HepG2 (cell line): ENCODE results near the gene LSM10. TPM values are rescaled to one million over a fixed set of nuclear protein-coding genes. Genes with fewer than 3 reads are reported as not detected.

Experiments used
- ATAC-seq: fragments of 200-7000 bp; cut with Tn5 transposase; 3 replicates; pipeline ENCODE4 v1.9.1; 2020; ENCODE audit warnings: mild to moderate bottlenecking, moderate library complexity
- BruUV-seq: library from RNA; stranded (reverse); fragments of 400-500 nt; replicated peaks from 2 replicates; lab custom pipeline; 2021; lab: Mats Ljungman, UMichigan
- CTCF ChIA-PET: fragments of 300-600 bp; formaldehyde crosslinking; extraction: SDS; loops from one replicate; lab custom pipeline; 2021; ENCODE audit warnings: low total read pairs, inconsistent platforms, low intra/inter-chr PET ratio; lab: Yijun Ruan, JAX
- POLR2A ChIA-PET: fragments of 350-600 bp; sonication (Branson Sonifier 250); formaldehyde crosslinking; loops from one replicate; lab custom pipeline; 2020; ENCODE audit warnings: antibody characterized with exemption, inconsistent platforms; lab: Yijun Ruan, JAX
- DNase-seq: peaks from one replicate; pipeline ENCODE4 v3.0.0-alpha.2; 2015; ENCODE audit warnings: low spot score
- FAIRE-seq: peaks from 3 replicates; lab custom pipeline; 2011; peaks lifted over from hg19 to GRCh38; lab: Jason Lieb, UNC
- H2AFZ ChIP-seq: one replicate; pipeline ENCODE4 v1.6.1; 2011; ENCODE audit warnings: low read length, inconsistent platforms
- H3K27ac ChIP-seq: fragments of 300-600 bp; 3 replicates; pipeline ENCODE4 v1.8.0; 2011; ENCODE audit warnings: mixed run types, mild to moderate bottlenecking, mixed read lengths, low read length, inconsistent platforms; ENCODE audit not compliant: insufficient read depth; ENCODE audit errors: extremely low read length
- H3K27me3 ChIP-seq, 2 experiments: fragments of 200-600 bp in 1 of 2; 2 replicates in 1 of 2; 3 replicates in 1 of 2; pipeline versions ENCODE4 v1.6.0 to v1.8.0; 2011; ENCODE audit warnings: low read length in 2 of 2, mild to moderate bottlenecking in 2 of 2, moderate library complexity in 2 of 2, inconsistent platforms in 1 of 2; ENCODE audit not compliant: insufficient read depth in 2 of 2, control insufficient read depth in 1 of 2
- H3K36me3 ChIP-seq, 2 experiments: fragments of 200-600 bp in 1 of 2; replicated peaks in 1 of 2; 2 replicates in 1 of 2; 3 replicates in 1 of 2; pipeline versions ENCODE4 v1.5.1 to v1.8.0; 2011; ENCODE audit warnings: low read length in 2 of 2, inconsistent platforms in 1 of 2; ENCODE audit not compliant: insufficient read depth in 2 of 2, control insufficient read depth in 1 of 2
- H3K4me1 ChIP-seq: 2 replicates; pipeline ENCODE4 v1.5.1; 2012; ENCODE audit warnings: low read length, inconsistent platforms; ENCODE audit not compliant: insufficient read depth
- H3K4me2 ChIP-seq: 2 replicates; pipeline ENCODE4 v1.6.0; 2011; ENCODE audit warnings: low read depth, low read length, inconsistent platforms
- H3K4me3 ChIP-seq, 3 experiments: fragments of 200-600 bp in 1 of 3; sonication (generic), shearing (Covaris generic) in 1 of 3; replicated peaks in 1 of 3; 2 replicates each; pipeline ENCODE4 v1.5.1; 2011 to 2016; ENCODE audit warnings: low read length in 3 of 3, inconsistent platforms in 2 of 3, low read depth in 2 of 3, mild to moderate bottlenecking in 2 of 3, control low read depth in 1 of 3, mixed read lengths in 1 of 3; ENCODE audit not compliant: insufficient read depth in 1 of 3
- H3K79me2 ChIP-seq: one replicate; pipeline ENCODE4 v1.6.1; 2011; ENCODE audit warnings: low read length, inconsistent platforms; ENCODE audit not compliant: insufficient read depth
- H3K9ac ChIP-seq: 2 replicates; pipeline ENCODE4 v1.6.0; 2011; ENCODE audit warnings: mild to moderate bottlenecking, low read depth, low read length, inconsistent platforms; ENCODE audit not compliant: insufficient read depth
- H3K9me3 ChIP-seq: 2 replicates; pipeline ENCODE4 v1.5.1; 2012; ENCODE audit warnings: mild to moderate bottlenecking, low read length
- H4K20me1 ChIP-seq: 2 replicates; pipeline ENCODE4 v1.6.0; 2011; ENCODE audit warnings: inconsistent platforms, mild to moderate bottlenecking, low read length, moderate library complexity; ENCODE audit not compliant: insufficient read depth
- FOXM1 ChIP-seq: sonication (generic); formaldehyde crosslinking; IDR thresholded peaks from 2 replicates; pipeline ENCODE4 v1.5.0; 2020; ENCODE audit warnings: missing genetic modification reagents
- JDP2 ChIP-seq: sonication (generic); formaldehyde crosslinking; IDR thresholded peaks from 2 replicates; pipeline ENCODE4 v1.8.1; 2022; ENCODE audit warnings: missing genetic modification reagents, borderline replicate concordance
- MXI1 ChIP-seq: IDR thresholded peaks from 3 replicates; pipeline ENCODE4 v1.6.1; 2012; ENCODE audit warnings: low read depth, low read length, inconsistent platforms, borderline replicate concordance
- PRMT3 ChIP-seq: sonication (generic); formaldehyde crosslinking; IDR thresholded peaks from 2 replicates; pipeline ENCODE4 v1.8.1; 2022; ENCODE audit warnings: low read depth, mild to moderate bottlenecking, moderate library complexity, missing genetic modification reagents, borderline replicate concordance
- RAD21 ChIP-seq: fragments of 450-650 bp; formaldehyde crosslinking; IDR thresholded peaks from 2 replicates; pipeline ENCODE4 v1.5.0; 2020; ENCODE audit warnings: mild to moderate bottlenecking
- SOX6 ChIP-seq, 2 experiments: fragments of 450-650 bp in 1 of 2; sonication (generic) in 1 of 2; formaldehyde crosslinking in 1 of 2; IDR thresholded peaks; 2 replicates each; pipeline versions ENCODE4 v1.4.0 to v1.6.1; 2017 to 2020; ENCODE audit warnings: antibody characterized with exemption in 1 of 2, mild to moderate bottlenecking in 1 of 2, missing genetic modification reagents in 1 of 2
- ZNF629 ChIP-seq: sonication (generic); formaldehyde crosslinking; conservative IDR thresholded peaks from 2 replicates; pipeline ENCODE4 v1.5.0; 2020; ENCODE audit warnings: missing genetic modification reagents
- WGBS: methylation state at CpG from one replicate; pipeline ENCODE4 v1.1.6; 2017; ENCODE audit warnings: low lambda C conversion rate; 5-methylcytosine and 5-hydroxymethylcytosine counted together
- in situ Hi-C: cut with HindIII; loops from 2 replicates; pipeline ENCODE4 v1.10.0; 2017; ENCODE audit warnings: low pct_unique_long_range_greater_than_20kb; ENCODE audit not compliant: extremely low pct_ligation_motif_present
- intact Hi-C: fragments of 100-400 bp; cut with micrococcal nuclease; formaldehyde crosslinking; loops from one replicate; pipeline ENCODE4 v1.10.0; 2022; ENCODE audit not compliant: unreplicated experiment
- polyA plus RNA-seq, 8 experiments: library from polyadenylated mRNA; depleted of rRNA in 3 of 8; stranded (reverse) in 7 of 8; unstranded in 1 of 8; fragments of >200 nt; fragmentation: Illumina TruSeq in 4 of 8; extraction: Trizol in 4 of 8; gene quantifications; 2 replicates each; pipeline versions ENCODE4 v1.2.1 to v1.2.3, GENCODE V29; 2011 to 2016; ENCODE audit warnings: low read depth in 4 of 8, missing spikeins in 1 of 8, mixed read lengths in 1 of 8; ENCODE audit not compliant: insufficient read depth in 1 of 8
- total RNA-seq, 5 experiments: library from RNA; depleted of rRNA; stranded (reverse); fragments of >200 nt; fragmentation: Illumina TruSeq; extraction: Trizol; gene quantifications; 2 replicates each; pipeline ENCODE4 v1.2.3, GENCODE V29; 2016; ENCODE audit warnings: low read depth in 1 of 5
- TF ChIP-seq, protein P1 (sequence below): sonication (generic); formaldehyde crosslinking; IDR thresholded peaks from 2 replicates; pipeline ENCODE4 v1.4.0; 2020; ENCODE audit warnings: mild to moderate bottlenecking, missing genetic modification reagents
- TF ChIP-seq, protein P2 (sequence below): sonication (generic); formaldehyde crosslinking; IDR thresholded peaks from 2 replicates; pipeline ENCODE4 v1.4.0; 2020; ENCODE audit warnings: missing genetic modification reagents

LSM10 gene
- total and polyA plus RNA-seq, 2 of the 13 experiments (the other 11 are each of a cell fraction or from before 2014, with no cell fraction given), result 14.0 to 52.0 TPM

DNA sequence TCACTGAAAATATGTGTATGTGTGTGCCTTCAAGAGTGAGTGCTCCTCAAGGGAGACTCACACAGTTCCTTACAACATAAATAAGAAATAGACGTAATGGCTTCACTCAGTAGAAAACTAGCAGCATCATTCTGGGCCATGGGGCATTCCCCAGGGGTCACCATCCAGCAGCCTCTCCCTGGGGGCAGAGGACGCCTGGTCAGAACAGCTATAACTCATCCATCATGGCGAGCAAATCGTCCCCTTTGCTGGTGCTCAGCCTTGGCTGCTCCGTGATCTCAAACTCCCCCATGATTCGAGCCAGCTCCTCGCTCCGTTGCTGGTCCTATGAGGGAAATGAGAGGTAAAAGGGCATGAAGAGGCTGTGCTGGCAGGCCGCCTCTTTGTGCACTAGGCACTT lies 20.2 kb upstream of the LSM10 start:
- no peaks in the 10 kb centered on the region; a peak in 1 of 5 replicates for H3K36me3 ChIP-seq
- 89% methylated on average over 9 of the region's 9 CpGs for WGBS
- H3K4me2 ChIP-seq, result no peak overlapping the region
- no peak overlapping the region for H2AFZ ChIP-seq
- H3K27me3 ChIP-seq, result no peaks in the 10 kb centered on the region
- intact Hi-C loops (no loop called here), in situ Hi-C loops (no loop called here)
- no peak for FAIRE-seq
- no peaks in the 10 kb centered on the region for H4K20me1 ChIP-seq
- no peak for DNase-seq
- POLR2A ChIA-PET, result interaction anchor here (1.7 kb wide), 1 partner anchor 17 kb away, joined by 5 read pairs; no protein-coding TSS in a partner anchor
- H3K9me3 ChIP-seq, result no peaks in the 10 kb centered on the region
- no peak for TF ChIP-seq PRMT3 (CRISPR knock-in tag)
- no peak for TF ChIP-seq ZNF629 (CRISPR knock-in tag)
- TF ChIP-seq, protein P1, sequence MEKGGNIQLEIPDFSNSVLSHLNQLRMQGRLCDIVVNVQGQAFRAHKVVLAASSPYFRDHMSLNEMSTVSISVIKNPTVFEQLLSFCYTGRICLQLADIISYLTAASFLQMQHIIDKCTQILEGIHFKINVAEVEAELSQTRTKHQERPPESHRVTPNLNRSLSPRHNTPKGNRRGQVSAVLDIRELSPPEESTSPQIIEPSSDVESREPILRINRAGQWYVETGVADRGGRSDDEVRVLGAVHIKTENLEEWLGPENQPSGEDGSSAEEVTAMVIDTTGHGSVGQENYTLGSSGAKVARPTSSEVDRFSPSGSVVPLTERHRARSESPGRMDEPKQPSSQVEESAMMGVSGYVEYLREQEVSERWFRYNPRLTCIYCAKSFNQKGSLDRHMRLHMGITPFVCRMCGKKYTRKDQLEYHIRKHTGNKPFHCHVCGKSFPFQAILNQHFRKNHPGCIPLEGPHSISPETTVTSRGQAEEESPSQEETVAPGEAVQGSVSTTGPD (CRISPR knock-in tag), result no peak
- no peak for TF ChIP-seq FOXM1 (CRISPR knock-in tag)
- TF ChIP-seq SOX6 (IDR thresholded peaks at IDR 0.05), result no peak
- no peak for TF ChIP-seq SOX6 (CRISPR knock-in tag; IDR thresholded peaks at IDR 0.05)
- TF ChIP-seq RAD21 (CRISPR knock-in tag), result no peak
- TF ChIP-seq JDP2 (CRISPR knock-in tag), result no peak
- no peak for TF ChIP-seq MXI1
- TF ChIP-seq, protein P2, sequence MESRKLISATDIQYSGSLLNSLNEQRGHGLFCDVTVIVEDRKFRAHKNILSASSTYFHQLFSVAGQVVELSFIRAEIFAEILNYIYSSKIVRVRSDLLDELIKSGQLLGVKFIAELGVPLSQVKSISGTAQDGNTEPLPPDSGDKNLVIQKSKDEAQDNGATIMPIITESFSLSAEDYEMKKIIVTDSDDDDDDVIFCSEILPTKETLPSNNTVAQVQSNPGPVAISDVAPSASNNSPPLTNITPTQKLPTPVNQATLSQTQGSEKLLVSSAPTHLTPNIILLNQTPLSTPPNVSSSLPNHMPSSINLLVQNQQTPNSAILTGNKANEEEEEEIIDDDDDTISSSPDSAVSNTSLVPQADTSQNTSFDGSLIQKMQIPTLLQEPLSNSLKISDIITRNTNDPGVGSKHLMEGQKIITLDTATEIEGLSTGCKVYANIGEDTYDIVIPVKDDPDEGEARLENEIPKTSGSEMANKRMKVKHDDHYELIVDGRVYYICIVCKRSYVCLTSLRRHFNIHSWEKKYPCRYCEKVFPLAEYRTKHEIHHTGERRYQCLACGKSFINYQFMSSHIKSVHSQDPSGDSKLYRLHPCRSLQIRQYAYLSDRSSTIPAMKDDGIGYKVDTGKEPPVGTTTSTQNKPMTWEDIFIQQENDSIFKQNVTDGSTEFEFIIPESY (CRISPR knock-in tag), result no peak
- H3K4me3 ChIP-seq, result no peak overlapping the region
- ATAC-seq, result no peak
- CTCF ChIA-PET, result no interaction called here
- H3K27ac ChIP-seq, result no peak overlapping the region
- H3K79me2 ChIP-seq, result no peaks in the 10 kb centered on the region
- peaks cover 13% of the 10 kb centered on the region for H3K4me1 ChIP-seq
- H3K9ac ChIP-seq, result no peak overlapping the region
- BruUV-seq, result no TSS peak
